Nephron (organoid): ENCODE measurements around the gene RUVBL1.
A peak's percentile ranks its signal among the peaks of the same experiment; 100 is the strongest.

Experiments used
- H3K27ac Mint-ChIP-seq, 3 experiments: 2 replicates each; pipeline ENCODE4 v1.8.0; 2020; ENCODE audit warnings: mixed read lengths in 3 of 3, mild to moderate bottlenecking in 2 of 3, moderate library complexity in 1 of 3
- H3K27me3 Mint-ChIP-seq: 2 replicates; pipeline ENCODE4 v1.8.0; 2021; ENCODE audit warnings: low read depth, mild to moderate bottlenecking, moderate library complexity, mixed read lengths
- H3K36me3 Mint-ChIP-seq: 2 replicates; pipeline ENCODE4 v1.8.0; 2020; ENCODE audit warnings: low read depth, mixed read lengths
- H3K4me1 Mint-ChIP-seq: 2 replicates; pipeline ENCODE4 v1.8.0; 2020; ENCODE audit warnings: mixed read lengths
- H3K4me3 Mint-ChIP-seq, 3 experiments: 2 replicates each; pipeline ENCODE4 v1.8.0; 2020; ENCODE audit warnings: mild to moderate bottlenecking in 3 of 3, mixed read lengths in 3 of 3, moderate library complexity in 2 of 3
- H3K9me3 Mint-ChIP-seq: 2 replicates; pipeline ENCODE4 v1.8.0; 2020; ENCODE audit warnings: mixed read lengths
- CTCF ChIP-seq, 3 experiments: fragments of 200-600 bp; sonication (generic); IDR thresholded peaks; one replicate each; pipeline ENCODE4 v1.5.0; 2021; ENCODE audit warnings: antibody characterized with exemption in 3 of 3; ENCODE audit not compliant: unreplicated experiment in 3 of 3

RUVBL1 gene

GRCh38 chr3:128128251-128128650 lies 4.6 kb upstream of the RUVBL1 start:
- Mint-ChIP-seq H3K36me3 (no peaks in the 10 kb centered on the region), H3K27ac (no peak overlapping the region), H3K4me1 (peaks cover 4% of the 10 kb centered on the region), H3K27me3 (peaks cover 11% of the 10 kb centered on the region), H3K4me3 (no peak overlapping the region), H3K9me3 (peaks cover 2% of the 10 kb centered on the region)
- no peak for TF ChIP-seq CTCF (IDR thresholded peaks at IDR 0.05; ENCODE audit: unreplicated experiment in 3 of 3)

- H3K4me1 Mint-ChIP-seq: peaks cover 5% of the 10 kb centered on the region
- no peaks in the 10 kb centered on the region for H3K36me3 Mint-ChIP-seq
- no peak for TF ChIP-seq CTCF (IDR thresholded peaks at IDR 0.05; ENCODE audit: unreplicated experiment in 3 of 3)
- no peak overlapping the region for H3K27ac Mint-ChIP-seq
- H3K4me3 Mint-ChIP-seq: no peak overlapping the region
- peaks cover 11% of the 10 kb centered on the region for H3K27me3 Mint-ChIP-seq
- no peaks in the 10 kb centered on the region for H3K9me3 Mint-ChIP-seq
Measured at GRCh38 chr3:128127236-128127635, 3.6 kb upstream of the RUVBL1 start.

- H3K9me3 Mint-ChIP-seq: no peaks in the 10 kb centered on the region
- no peak for TF ChIP-seq CTCF (IDR thresholded peaks at IDR 0.05; ENCODE audit: unreplicated experiment in 3 of 3)
Measured at GRCh38 chr3:128123156-128123537, 465 bp downstream of the RUVBL1 start.

GRCh38 chr3:128122013-128122412 lies 1.6 kb downstream of the RUVBL1 start:
- Mint-ChIP-seq H3K27ac (peak overlapping the region in 2 of 3 experiments; percentile 5 to 13), H3K4me3 (peak overlapping the region; percentile 99 to 100 (median 99)), H3K9me3 (no peaks in the 10 kb centered on the region), H3K36me3 (peaks cover 12% of the 10 kb centered on the region), H3K4me1 (peaks cover 9% of the 10 kb centered on the region), H3K27me3 (no peaks in the 10 kb centered on the region)
- TF ChIP-seq CTCF (IDR thresholded peaks at IDR 0.05; ENCODE audit: unreplicated experiment in 3 of 3): no peak

More at GRCh38 chr3:128123156-128123537, 465 bp downstream of the RUVBL1 start:
- Mint-ChIP-seq H3K4me1 (peaks cover 9% of the 10 kb centered on the region), H3K27ac (peak overlapping the region; percentile 49 to 98 (median 98)), H3K36me3 (peaks cover 3% of the 10 kb centered on the region), H3K4me3 (peak overlapping the region; percentile 99 to 100 (median 99)), H3K27me3 (peaks cover under 1% of the 10 kb centered on the region)

GRCh38 chr3:128113817-128114794 lies 9.5 kb downstream of the RUVBL1 start:
- no peaks in the 10 kb centered on the region for H3K27me3 Mint-ChIP-seq
- TF ChIP-seq CTCF (IDR thresholded peaks at IDR 0.05; ENCODE audit: unreplicated experiment in 3 of 3): no peak
- no peaks in the 10 kb centered on the region for H3K4me1 Mint-ChIP-seq
- no peaks in the 10 kb centered on the region for H3K9me3 Mint-ChIP-seq
- H3K36me3 Mint-ChIP-seq: peaks cover 41% of the 10 kb centered on the region
- H3K27ac Mint-ChIP-seq: peak overlapping the region in 1 of 3 experiments; percentile 9
- H3K4me3 Mint-ChIP-seq: no peak overlapping the region
